Superior temporal gyrus (tissue), 1 donor: ENCODE measurements around the gene SLC35A2.
A peak's percentile ranks its signal among the peaks of the same experiment; 100 is the strongest.
"Not testable (repeated sequence)": the region's sequence is repeated elsewhere in the genome, so short reads cannot be mapped to it uniquely, and the experiment has no call there.

Experiments used
- DNase-seq: peaks from one replicate; pipeline ENCODE4 v3.0.0-alpha.2; 2016; ENCODE audit errors: extremely low spot score

Gene SLC35A2

GRCh38 chrX:48902776-48903175 lies 8.7 kb downstream of the SLC35A2 start:
- DNase-seq, result no peak

DNA sequence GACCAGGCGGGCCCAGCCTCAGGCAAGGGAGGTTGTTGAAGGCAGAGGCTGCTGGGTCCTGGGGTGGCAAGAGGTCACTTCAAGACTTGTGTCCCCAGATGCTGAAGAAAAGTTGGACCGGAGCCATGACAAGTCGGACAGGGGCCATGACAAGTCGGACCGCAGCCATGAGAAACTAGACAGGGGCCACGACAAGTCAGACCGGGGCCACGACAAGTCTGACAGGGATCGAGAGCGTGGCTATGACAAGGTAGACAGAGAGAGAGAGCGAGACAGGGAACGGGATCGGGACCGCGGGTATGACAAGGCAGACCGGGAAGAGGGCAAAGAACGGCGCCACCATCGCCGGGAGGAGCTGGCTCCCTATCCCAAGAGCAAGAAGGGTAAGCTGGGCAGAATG lies 9.3 kb downstream of the SLC35A2 start:
- no peak for DNase-seq

GRCh38 chrX:48901069-48901468 lies 10.4 kb downstream of the SLC35A2 start:
- DNase-seq, result no peak

- DNase-seq, result no peak
Observed at GRCh38 chrX:48899078-48899410, 12.4 kb downstream of the SLC35A2 start.

- DNase-seq, result peak; percentile 96
Observed at GRCh38 chrX:48897625-48898306, 13.7 kb downstream of the SLC35A2 start, which contains the start of the genes PQBP1 and TIMM17B. PQBP1 (plus strand) TSS chrX:48897930; CDS start chrX:48898510, 580 bp downstream. TIMM17B (minus strand) TSS chrX:48897768; CDS start chrX:48897749, 19 bp downstream.

DNA sequence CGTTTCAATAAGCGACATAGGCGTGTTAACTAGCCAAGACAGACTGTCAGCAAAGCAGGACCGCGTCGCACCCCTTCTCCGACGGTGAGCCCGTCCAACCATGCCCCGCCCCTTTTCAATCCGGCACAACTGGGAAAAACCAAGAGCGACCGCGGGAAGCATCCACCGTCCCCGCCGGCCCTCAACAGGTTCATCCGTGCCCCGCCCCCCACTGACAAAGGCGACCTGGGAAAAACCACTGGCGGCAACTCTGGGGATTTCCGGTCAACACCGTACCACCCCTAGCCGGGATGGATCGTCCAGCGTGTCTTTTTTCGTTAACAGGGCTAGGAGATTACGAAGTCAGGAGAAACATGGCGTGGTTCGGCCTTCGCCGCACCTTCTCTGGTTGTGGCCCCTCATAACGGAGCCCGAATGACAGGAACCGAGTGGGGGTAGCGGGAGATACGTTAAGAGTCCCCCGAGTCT lies 14.3 kb downstream of the SLC35A2 start:
- peak; percentile 29 for DNase-seq

DNA sequence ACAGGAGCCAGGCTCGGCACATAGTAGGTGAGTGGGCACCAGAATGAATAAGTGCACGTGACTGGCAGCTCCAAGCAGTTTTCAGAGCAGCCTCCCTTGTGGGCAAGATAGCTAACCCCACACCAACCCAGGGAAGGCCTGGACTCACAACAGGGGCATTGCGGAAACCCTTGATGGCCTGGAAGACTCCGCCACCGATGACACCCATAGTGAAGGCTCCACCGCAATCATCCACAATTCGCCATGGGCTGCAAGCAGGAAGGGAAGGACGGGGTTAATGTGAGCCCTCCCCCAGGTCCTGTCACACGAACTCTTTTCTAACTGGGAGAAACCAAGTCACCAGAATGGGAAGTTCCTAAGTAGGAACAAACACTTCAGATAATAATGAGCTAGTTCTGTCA lies 14.8 kb downstream of the SLC35A2 start:
- no peak for DNase-seq

DNA sequence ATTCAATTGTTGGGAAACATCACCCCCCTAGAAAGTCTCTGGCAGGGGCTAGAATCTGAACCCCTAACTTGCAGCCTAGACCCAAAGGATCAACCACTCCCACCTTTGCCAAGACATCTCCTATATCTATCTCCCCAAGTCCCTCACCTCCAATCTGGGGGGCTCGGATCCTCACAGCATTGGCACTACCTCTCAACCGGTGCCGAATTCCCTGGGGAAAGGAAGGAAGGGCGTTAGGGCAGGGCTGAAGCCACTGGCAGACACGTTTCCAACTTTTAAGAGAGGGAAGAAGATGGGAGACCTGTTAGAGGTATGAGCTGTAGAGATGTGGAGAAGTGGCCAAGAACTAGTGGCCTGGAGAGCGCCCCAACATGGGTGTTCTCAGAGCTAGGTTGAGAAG lies 16.6 kb downstream of the SLC35A2 start:
- DNase-seq, result no peak

DNA sequence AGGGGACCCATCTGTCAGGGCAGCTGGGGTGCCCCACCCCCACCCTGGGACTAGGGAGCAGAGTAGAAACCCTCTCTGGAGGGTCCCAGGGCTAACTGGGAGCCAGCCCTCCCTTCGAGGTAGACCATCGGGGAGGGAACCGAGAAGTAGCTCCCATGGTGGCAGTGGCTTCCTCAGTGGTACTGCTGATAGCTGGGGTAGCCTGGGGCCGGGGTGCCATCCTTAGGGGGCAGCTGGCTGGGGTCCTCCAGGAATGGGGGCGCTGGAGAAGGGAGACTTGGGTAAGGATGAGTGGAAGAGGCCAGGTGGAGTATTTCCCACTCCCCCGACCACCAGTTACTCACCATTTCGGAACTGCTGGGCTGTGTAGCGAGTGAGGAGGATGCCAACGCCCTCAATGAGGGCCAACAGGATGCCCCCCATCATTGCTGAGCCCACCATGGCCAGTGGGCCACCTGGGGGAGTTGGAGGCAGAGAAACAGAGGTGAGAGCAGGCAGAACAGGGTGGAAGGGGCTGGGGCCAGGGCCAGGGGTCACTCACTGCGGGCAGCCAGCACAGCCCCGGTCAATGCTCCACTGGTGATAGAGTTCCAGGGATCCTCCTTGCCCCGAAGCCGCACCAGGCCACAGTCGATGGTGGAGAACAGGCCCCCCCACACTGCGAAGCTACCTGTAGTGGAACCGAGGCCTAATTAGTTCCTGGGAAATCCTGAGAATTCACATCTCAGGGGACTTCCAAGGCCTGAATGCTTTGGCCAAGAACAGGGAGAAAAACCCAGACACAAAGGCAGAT lies 17.7 kb downstream of the SLC35A2 start:
- DNase-seq, result no peak

DNA sequence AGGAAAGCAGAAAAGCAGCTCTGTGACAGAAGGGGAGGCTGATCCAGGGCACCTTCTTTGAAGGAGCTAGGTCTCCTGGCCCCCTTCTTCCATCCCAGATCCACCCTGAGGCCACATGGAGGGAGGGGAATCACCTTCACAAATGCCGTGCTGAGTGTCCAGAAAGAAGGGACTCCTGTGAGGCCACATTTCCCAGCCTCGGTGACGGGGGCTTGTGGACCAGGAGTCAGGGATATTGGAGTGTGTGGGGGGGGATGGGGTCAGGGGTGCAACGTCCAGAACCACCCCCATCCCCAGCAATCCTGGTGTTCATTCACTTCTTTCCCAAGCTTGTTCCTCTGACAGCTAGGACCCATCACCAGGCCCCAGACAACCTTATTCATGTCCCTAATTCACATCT lies 18.6 kb downstream of the SLC35A2 start:
- no peak for DNase-seq

DNA sequence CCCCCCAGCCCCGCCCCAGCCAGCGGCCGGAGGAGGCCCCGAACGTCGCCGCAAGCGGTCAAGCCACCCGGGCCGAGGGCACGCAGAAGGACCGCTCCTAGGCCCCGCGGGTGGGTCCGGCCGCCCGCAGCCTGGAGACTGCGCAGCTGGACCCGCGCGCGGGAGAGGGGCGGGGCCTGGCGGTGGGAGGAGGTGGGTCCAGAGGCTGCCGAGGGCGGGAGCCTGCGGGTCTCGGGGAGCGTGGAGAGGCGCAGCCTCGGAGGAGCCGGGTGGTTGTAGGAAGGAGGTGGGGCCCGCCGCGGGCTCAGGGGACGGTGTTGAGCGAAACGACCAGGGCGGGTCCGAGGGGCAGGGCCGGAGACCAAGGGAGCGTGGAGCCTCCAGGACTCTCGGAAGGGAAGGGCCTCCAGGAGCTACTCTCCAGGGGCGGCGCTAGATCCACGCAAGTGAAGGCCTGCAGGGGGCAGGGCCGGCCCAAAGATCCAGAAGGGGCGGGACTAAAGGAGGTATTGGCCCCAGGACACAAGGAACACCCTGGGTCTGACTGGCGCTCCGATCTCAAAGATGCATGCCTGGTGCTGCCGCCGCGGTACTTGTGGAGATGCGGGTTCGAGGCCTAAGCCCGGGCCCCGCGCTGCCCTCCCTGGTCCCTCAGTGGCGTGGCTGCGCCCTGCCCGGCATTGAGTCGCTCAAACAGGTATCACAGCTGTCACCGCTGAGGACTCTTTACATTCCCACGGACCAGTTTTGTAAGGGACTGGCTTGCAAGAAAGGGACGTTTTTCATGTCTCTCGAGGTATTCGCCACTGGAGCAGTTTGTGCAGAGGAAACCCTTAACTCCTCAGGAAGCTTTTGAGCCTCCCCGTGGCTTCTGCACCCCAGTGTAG lies 19.8 kb downstream of the SLC35A2 start:
- peak; percentile 72 for DNase-seq

DNA sequence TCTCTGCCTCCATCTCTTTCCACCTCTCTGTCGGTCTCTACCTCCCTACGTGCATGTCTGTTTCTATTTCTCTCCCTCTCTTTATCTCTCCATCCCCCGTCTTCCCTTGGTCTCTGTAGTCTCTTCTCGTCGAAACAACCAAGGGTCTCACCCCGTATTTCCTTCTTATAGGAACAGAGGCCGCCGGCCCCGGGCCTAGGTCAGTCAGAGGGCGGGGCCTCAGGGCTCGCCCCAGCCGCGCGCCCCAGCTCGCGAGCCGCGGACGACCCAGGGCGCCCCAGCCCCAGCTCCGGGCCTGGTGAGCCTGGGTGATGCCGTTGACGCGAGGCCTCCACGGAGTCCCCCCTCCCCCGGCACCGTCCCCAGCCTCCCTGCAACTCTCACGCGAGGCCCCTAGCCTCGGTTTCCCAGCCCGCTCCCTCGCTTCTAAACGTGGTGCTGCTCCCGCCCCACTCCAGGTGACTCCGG lies 20.5 kb downstream of the SLC35A2 start:
- no peak for DNase-seq

GRCh38 chrX:48890296-48890925 lies 21.0 kb downstream of the SLC35A2 start:
- DNase-seq, result peak; percentile 10

DNA sequence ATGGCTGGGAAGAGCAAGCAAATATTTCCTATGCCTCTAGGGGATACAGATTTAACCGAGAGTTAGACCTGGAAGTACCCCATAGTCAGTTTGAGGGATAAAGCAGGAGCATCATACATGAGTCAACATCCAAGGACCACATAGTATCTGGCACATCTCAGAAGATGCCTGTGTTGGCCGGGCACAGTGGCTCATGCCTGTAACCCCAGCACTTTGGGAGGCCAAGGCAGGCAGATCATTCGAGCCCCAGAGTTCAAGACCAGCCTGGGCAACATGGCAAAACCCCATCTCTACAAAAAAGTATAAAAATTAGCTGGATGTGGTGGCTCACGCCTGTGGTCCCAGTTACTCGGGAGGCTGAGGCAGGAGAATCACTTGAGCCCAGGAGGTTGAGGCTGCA lies 24.9 kb downstream of the SLC35A2 start:
- DNase-seq, result not testable (repeated sequence)

DNA sequence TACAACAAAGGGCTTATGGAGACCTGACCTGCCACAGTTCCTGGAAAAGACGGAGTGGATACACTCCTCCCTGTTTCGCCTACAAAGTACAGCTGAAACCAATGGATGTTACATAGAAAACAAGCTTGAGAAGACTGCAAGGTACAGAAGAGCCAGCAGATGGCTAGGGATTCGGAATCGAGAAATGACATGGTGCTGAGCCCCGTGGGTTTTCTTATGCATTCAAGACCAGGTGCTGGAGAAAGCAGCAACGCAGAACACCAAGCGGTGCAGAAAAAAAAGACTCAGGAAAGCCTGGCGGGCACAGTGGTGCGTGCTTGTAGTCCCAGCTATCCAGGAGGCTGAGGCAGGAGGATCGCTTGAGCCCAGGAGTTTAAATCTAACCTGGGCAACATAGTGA lies 27.7 kb downstream of the SLC35A2 start:
- no peak for DNase-seq

DNA sequence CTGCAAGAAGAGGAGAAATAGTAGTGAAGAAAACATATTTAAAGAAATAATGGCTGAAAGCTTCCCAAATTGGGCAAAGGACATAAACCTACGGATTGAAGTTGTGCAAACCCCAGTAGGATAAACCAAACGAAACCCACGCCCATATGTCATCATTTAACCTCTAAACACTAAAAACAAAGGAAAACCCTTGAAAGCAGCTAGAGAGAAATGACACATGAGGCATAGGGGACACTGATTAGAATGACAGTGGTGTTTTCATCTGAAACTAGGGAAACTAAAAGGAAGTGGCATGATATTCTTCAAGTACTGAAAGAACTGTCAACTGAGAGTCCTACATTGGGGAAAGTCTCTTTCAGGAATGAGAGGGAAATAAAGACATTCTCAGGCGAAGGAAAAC lies 34.5 kb downstream of the SLC35A2 start:
- DNase-seq, result not testable (repeated sequence)

GRCh38 chrX:48872017-48872416 lies 39.4 kb downstream of the SLC35A2 start:
- DNase-seq, result not testable (repeated sequence)

DNA sequence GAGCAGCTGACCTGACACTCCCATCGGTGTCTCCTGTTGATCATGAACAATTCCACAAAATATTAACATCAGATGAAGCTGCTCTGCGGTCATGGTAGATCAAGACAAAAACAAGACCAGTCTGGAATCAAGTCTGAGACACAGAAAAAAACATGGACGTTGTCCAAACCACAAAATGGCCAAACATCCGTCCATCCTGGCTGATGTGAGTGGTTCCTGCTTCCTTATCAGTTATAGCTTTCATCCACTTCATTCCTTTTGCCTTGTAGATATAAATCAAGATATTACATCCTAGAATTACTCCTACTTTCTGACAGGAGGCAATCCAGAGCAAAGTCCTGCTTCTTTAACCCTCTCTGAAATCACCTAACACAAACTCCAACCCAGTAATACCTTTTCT lies 47.2 kb downstream of the SLC35A2 start:
- no peak for DNase-seq

DNA sequence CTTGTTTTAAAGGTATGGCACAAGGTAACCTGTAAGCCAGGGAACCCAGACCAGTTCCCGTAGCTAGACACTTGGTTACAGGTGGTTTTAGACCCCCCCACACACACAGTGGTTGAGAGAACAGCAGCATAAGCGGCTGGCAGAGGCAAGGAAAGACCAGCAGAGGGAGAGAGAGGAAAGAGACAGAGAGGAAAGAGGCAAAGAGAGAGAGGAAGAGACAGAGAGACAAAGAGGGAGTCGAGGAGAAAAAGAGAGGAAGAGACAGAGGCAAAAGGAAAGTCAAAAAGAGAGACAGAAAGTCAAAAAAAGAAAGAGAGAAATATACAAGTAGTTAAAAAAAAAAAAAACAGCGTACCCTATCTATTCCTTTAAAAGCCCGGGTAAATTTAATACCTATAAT lies 56.5 kb downstream of the SLC35A2 start:
- DNase-seq, result no peak

GRCh38 chrX:48854121-48854804 lies 57.2 kb downstream of the SLC35A2 start:
- DNase-seq, result not testable (repeated sequence)

GRCh38 chrX:48853494-48853893 lies 58.0 kb downstream of the SLC35A2 start:
- not testable (repeated sequence) for DNase-seq
